GM21526 (cell line): ENCODE data around the gene CCHCR1.
"Not testable (repeated sequence)": the region's sequence is repeated elsewhere in the genome, so short reads cannot be mapped to it uniquely, and the experiment has no call there.

Experiments
- ATAC-seq: cut with Tn5 transposase; IDR thresholded peaks from one replicate; pipeline ENCODE4 v1.9.1; 2021; ENCODE audit warnings: moderate library complexity; ENCODE audit not compliant: unreplicated experiment, low FRiP score

CCHCR1 gene

DNA sequence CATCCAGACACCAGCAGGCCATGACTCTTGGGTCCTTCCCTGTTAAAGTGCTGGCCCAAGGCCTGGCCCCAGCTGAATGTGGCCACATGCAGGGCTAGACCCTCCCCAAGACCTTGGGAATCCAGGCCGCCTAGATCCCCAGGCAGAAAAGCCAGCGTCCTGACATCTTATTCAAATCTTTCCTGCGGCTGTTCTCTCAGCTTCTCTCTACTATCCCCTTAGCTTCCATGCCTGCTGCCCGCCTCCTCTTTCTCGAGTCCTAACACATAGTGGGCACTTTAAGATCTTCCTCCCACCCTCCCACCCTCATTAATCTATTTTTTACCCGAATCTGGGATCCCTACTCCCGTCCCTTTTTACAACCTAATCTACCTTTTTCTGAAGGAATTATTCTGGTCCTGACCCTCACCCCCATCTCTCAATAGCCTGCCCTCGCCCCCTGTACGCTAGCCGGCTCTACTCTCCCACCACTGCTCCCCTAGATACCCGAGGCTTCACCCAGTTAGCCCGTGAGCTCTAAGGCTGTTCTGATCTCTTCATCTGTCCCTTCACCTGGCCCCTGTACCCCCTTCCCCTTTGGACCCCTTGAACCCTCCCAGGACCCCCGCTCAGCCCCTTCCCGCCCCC is at the start of gene CCHCR1:
TSS of gene CCHCR1 (minus strand) at position 290 of the 627 bp plus-strand sequence. CDS start at position 88, 202 bp downstream.
- peak; percentile 3 for ATAC-seq

DNA sequence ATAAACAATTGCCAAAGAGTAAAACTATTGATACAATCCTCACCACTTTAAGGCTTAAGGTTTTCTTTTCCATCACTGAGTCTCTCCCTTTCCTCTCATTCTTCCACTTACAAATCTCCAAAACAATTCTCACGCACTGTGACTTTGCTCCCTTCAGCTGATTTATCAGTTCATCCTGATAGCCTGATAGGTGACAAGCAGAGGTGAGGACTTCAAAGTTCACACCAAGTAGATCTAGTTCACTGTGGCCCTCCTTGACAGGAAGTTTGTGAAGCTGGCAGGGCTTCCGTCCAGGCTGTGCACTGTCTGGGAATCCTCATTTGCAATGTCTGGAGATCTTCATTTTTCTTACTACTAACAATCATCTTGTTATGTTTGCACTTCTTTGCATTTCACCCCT is 48.0 kb upstream of the CCHCR1 start:
- no peak for ATAC-seq

DNA sequence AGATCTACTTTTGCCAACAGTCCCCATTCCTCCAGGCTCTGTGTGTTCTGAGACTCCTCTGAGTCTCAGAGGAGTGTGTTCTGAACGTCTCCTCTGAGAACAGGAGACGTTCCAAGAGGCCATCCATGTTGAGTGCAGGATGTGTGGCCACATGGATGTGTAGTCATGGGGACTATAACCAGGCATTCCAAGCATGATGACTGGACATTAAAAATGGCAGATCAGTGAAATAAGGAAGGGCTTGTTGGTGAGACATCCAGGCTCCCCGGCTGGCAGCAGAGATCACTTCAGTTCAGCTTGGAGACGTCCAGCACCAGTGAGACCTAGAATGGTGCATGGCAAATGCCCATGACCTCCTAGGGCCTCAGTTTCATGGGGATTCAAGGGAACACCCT is 47.1 kb upstream of the CCHCR1 start:
- no peak for ATAC-seq

- ATAC-seq = peak; percentile 50
Measured at GRCh38 chr6:31203345-31203979, 45.9 kb upstream of the CCHCR1 start.

- no peak for ATAC-seq
Measured at GRCh38 chr6:31202259-31203166, 44.9 kb upstream of the CCHCR1 start.

- not testable (repeated sequence) for ATAC-seq
Measured at GRCh38 chr6:31199105-31199452, 41.5 kb upstream of the CCHCR1 start.

GRCh38 chr6:31197559-31198305 is 40.1 kb upstream of the CCHCR1 start:
- peak; percentile 54 for ATAC-seq

- not testable (repeated sequence) for ATAC-seq
Measured at GRCh38 chr6:31196251-31197022, 38.8 kb upstream of the CCHCR1 start.

GRCh38 chr6:31195308-31195979 is 37.8 kb upstream of the CCHCR1 start:
- ATAC-seq = not testable (repeated sequence)

DNA sequence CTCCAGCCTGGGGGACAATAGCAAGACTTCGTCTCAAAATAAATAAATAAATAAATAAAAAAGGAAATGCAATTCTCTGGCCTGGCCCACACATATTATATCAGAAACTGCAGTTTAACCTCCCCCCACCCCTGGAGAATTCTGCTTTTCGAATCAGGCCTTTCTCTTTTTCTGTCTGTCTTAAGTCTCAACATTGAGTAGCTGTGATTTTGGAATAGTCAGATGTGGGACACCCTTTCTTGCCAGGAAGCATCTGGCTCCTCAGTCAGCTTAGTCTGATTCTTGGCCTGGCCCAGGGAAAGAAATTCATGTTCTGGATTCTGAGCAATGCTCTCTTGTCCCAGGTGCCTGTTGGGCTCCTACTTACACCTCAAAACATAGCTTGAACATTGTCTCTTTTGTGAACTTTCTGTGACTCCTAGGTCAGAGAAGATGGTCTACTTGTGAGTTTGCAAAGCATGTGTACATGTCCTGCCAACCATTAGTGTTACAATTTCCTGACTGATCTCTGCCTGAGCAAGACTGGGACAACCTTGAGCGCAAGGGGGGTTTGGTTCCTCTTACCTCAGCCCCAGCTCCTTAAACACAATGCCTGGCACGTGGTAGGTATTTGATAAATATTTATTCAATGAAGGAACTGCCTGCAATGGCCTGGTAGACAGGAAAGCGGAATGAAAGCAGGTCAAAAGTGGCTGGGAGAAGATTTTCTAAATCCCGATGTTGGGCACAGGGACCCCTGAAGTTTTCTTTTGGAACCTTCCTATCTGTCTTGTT is 36.6 kb upstream of the CCHCR1 start:
- ATAC-seq = no peak

DNA sequence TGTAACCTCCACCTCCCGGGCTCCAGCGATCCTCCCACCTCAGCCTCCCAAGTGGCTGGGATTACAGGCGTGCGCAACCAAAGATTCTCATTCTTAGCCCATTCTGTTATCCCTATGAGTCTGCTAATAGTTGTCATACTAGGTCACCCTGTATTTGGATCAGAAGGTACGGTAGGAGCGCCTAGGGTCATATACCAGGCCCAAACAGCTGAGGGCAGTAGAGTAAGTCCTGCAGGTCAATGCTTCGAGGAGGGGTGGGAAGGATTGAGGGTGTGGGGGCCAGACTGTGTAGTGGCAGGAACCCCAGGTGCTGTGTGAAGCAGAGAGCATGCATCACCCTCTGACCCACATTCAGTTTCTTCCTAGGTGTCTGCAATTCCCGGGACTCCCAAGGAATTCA is 35.6 kb upstream of the CCHCR1 start:
- ATAC-seq = no peak

DNA sequence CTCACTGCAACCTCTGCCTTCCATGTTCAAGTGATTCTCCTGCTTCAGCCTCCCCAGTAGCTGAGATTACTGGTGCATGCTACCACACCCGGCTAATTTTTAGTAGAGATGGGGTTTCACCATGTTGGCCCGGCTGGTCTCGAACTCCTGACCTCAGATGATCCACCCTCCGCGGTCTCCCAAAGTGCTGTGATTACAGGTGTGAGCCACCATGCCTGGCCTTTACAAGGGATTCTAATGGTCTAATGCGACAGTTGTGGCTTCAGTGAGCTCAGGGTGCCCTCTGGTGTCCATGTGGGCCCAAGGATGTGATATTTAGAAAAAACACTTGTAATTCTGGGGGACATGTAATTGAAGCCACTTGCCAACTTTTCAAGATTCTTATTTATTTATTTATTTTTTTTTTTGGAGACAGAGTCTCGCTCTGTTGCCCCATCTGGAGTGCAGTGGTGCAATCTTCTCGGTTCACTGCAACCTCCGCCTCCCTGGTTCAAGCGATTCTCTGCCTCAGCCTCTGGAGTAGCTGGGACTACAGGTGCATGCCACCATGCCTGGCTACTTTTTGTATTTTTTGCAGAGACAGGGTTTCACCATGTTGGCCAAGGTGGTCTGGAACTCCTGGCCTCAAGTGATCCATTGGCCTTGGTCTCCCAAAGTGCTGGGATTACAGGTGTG is 35.0 kb upstream of the CCHCR1 start:
- not testable (repeated sequence) for ATAC-seq

- no peak for ATAC-seq
Measured at GRCh38 chr6:31190488-31190887, 32.9 kb upstream of the CCHCR1 start.

- ATAC-seq = not testable (repeated sequence)
Measured at GRCh38 chr6:31189223-31189622, 31.6 kb upstream of the CCHCR1 start.

- ATAC-seq = no peak
Measured at GRCh38 chr6:31187780-31188194, 30.2 kb upstream of the CCHCR1 start.

DNA sequence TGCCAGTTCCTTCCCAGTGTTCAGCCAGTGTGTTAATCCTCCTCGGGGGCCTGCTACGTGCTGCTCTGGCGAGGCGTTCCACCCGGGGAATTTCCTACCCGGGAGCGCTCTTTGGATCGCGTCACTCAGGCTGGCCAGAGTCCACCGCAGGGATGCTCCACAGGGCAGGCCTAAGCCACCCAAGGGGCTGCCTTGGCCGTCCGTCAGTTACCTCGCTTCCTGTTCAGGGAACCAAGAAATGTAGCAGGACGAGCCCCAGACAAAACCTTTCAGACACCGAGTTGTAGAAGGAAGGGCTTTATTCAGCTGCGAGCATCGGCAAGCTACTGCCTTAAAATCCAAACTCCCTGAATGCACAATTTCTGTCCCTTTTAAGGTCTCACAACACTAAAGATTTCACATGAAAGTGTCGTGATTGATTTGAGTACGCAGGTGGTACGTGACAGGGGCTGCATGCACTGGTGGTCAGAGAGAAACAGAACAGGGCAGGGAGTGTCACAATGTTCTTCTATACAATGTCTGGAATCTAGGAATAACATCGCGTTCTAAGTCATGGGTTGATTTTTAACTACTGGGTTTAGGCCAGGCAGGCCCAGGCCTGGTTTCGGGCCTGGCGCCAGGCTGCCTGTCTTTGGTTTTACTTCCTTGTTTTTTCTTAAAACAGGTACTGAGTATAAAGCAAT is 28.6 kb upstream of the CCHCR1 start:
- ATAC-seq = no peak

- not testable (repeated sequence) for ATAC-seq
Measured at GRCh38 chr6:31185695-31186051, 28.1 kb upstream of the CCHCR1 start.

DNA sequence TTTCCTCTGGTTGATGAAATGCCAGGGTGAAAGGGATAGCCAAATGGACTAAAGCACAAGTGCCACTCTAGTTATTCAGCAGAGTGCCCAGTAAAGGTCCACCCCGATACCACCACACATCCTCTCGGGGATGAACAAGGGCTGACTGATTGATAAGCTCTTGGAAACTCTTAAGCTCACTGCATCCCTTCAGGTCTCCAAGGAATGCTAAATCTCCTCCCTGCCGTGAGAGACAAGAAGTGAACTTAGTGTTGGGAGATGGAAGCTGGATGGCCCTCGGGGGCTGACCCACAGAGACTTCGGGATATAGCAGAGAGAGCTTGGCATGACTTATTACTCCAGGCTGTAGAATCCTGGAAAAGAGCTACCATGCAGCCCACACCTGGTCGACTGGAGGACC is 26.3 kb upstream of the CCHCR1 start:
- not testable (repeated sequence) for ATAC-seq
